GM12878 (cell line): Measurements from ENCODE around the gene C10orf88. TPM values are rescaled to one million over a fixed set of nuclear protein-coding genes. Genes with fewer than 3 reads are reported as not detected.

Source experiments
- ATAC-seq: fragments of 200-7000 bp; cut with Tn5 transposase; 3 replicates; pipeline ENCODE4 v1.9.1; 2020; ENCODE audit warnings: mild to moderate bottlenecking, moderate library complexity
- BruUV-seq: library from RNA; stranded (reverse); fragments of 400-500 nt; replicated peaks from 2 replicates; lab custom pipeline; 2021; lab: Mats Ljungman, UMichigan
- CTCF ChIA-PET: fragments of 300-600 bp; sonication (Branson Sonifier 250); formaldehyde crosslinking; extraction: SDS; loops from one replicate; lab custom pipeline; 2021; ENCODE audit warnings: inconsistent platforms; lab: Yijun Ruan, JAX
- POLR2A ChIA-PET: fragments of 350-600 bp; formaldehyde crosslinking; extraction: SDS; loops from one replicate; lab custom pipeline; 2021; ENCODE audit warnings: inconsistent platforms; lab: Charles Lee
- RAD21 ChIA-PET: fragments of 300-600 bp; sonication (Branson Sonifier 250); formaldehyde crosslinking; loops from one replicate; lab custom pipeline; 2023; ENCODE audit warnings: antibody characterized with exemption; ENCODE audit not compliant: unreplicated experiment; lab: Charles Lee
- SMC1A ChIA-PET: fragments of 300-600 bp; sonication (Branson Sonifier 250); formaldehyde crosslinking; loops from one replicate; lab custom pipeline; 2023; ENCODE audit not compliant: unreplicated experiment, uncharacterized antibody; lab: Charles Lee
- DNase-seq: peaks from one replicate; pipeline ENCODE4 v3.0.0-alpha.2; 2011; ENCODE audit warnings: low read depth, low spot score
- FAIRE-seq: peaks from 3 replicates; lab custom pipeline; 2011; peaks lifted over from hg19 to GRCh38; lab: Jason Lieb, UNC
- H2AFZ ChIP-seq: 2 replicates; pipeline ENCODE4 v1.6.0; 2011; ENCODE audit warnings: low read depth, low read length, control low read depth; ENCODE audit not compliant: control insufficient read depth
- H3K27ac ChIP-seq: 2 replicates; pipeline ENCODE4 v1.5.1; 2011; ENCODE audit warnings: control low read depth; ENCODE audit not compliant: control insufficient read depth, insufficient read depth
- H3K27me3 ChIP-seq, 2 experiments: replicated peaks in 1 of 2; 2 replicates each; pipeline versions ENCODE4 v1.6.0 to v1.6.1; 2011; ENCODE audit warnings: low read length in 1 of 2; ENCODE audit not compliant: control insufficient read depth in 2 of 2, insufficient read depth in 2 of 2
- H3K36me3 ChIP-seq, 2 experiments: 2 replicates each; pipeline ENCODE4 v1.5.1; 2011; ENCODE audit warnings: low read length in 1 of 2; ENCODE audit not compliant: control insufficient read depth in 2 of 2, insufficient read depth in 2 of 2
- H3K4me1 ChIP-seq: 2 replicates; pipeline ENCODE4 v1.6.1; 2011; ENCODE audit warnings: mild to moderate bottlenecking, low read length, moderate library complexity, mixed read lengths; ENCODE audit not compliant: control insufficient read depth, insufficient read depth
- H3K4me2 ChIP-seq: 2 replicates; pipeline ENCODE4 v1.6.0; 2011; ENCODE audit warnings: control low read depth; ENCODE audit not compliant: control insufficient read depth, insufficient read depth
- H3K4me3 ChIP-seq: fragments of 200-600 bp; sonication (generic); 2 replicates; pipeline ENCODE4 v1.5.1; 2016
- H3K79me2 ChIP-seq: 2 replicates; pipeline ENCODE4 v1.6.0; 2011; ENCODE audit warnings: low read length; ENCODE audit not compliant: control insufficient read depth, insufficient read depth
- H3K9ac ChIP-seq: 2 replicates; pipeline ENCODE4 v1.8.0; 2011; ENCODE audit warnings: low read length, control low read depth, mixed read lengths; ENCODE audit not compliant: control insufficient read depth, insufficient read depth
- H3K9me3 ChIP-seq: replicated peaks from 3 replicates; pipeline ENCODE4 v1.5.1; 2011; ENCODE audit warnings: mild to moderate bottlenecking, low read length; ENCODE audit not compliant: control insufficient read depth, insufficient read depth
- H4K20me1 ChIP-seq: 2 replicates; pipeline ENCODE4 v1.6.0; 2011; ENCODE audit not compliant: control insufficient read depth, insufficient read depth
- ATF2 ChIP-seq: IDR thresholded peaks from 2 replicates; pipeline ENCODE4 v1.6.1; 2012; ENCODE audit warnings: low read length, inconsistent platforms
- BACH1 ChIP-seq: fragments of 450-650 bp; IDR thresholded peaks from 2 replicates; pipeline ENCODE4 v1.6.1; 2017; ENCODE audit warnings: mild to moderate bottlenecking, borderline replicate concordance
- BMI1 ChIP-seq: fragments of 450-650 bp; IDR thresholded peaks from 2 replicates; pipeline ENCODE4 v1.6.1; 2016; ENCODE audit warnings: mild to moderate bottlenecking, moderate library complexity, borderline replicate concordance
- EP300 ChIP-seq, 2 experiments: fragments of 150-350 bp in 1 of 2; IDR thresholded peaks; 2 replicates each; pipeline ENCODE4 v1.6.1; 2011 to 2012; ENCODE audit warnings: low read depth in 2 of 2, low read length in 2 of 2, borderline replicate concordance in 1 of 2, improper control_type of control experiment in 1 of 2, inconsistent platforms in 1 of 2; ENCODE audit not compliant: control insufficient read depth in 1 of 2
- FOS ChIP-seq: IDR thresholded peaks from 3 replicates; pipeline ENCODE4 v1.6.1; 2011; ENCODE audit warnings: borderline replicate concordance; ENCODE audit not compliant: insufficient read length; ENCODE audit errors: extremely low read depth
- IKZF1 ChIP-seq: fragments of 450-650 bp; conservative IDR thresholded peaks from 2 replicates; pipeline ENCODE4 v1.6.1; 2017; ENCODE audit warnings: antibody characterized with exemption, mild to moderate bottlenecking
- IKZF2 ChIP-seq, 2 experiments: fragments of 450-650 bp; IDR thresholded peaks; 2 replicates each; pipeline ENCODE4 v1.6.1; 2017; ENCODE audit warnings: mild to moderate bottlenecking in 2 of 2, moderate library complexity in 2 of 2
- IRF3 ChIP-seq: fragments of 450-650 bp; IDR thresholded peaks from 2 replicates; pipeline ENCODE4 v1.6.1; 2014; ENCODE audit warnings: mild to moderate bottlenecking
- MAX ChIP-seq: IDR thresholded peaks from 2 replicates; pipeline ENCODE4 v1.6.1; 2012; ENCODE audit warnings: low read depth, low read length, improper control_type of control experiment
- MYC ChIP-seq: IDR thresholded peaks from 2 replicates; pipeline ENCODE4 v1.6.1; 2011; ENCODE audit warnings: mild to moderate bottlenecking, low read length, moderate library complexity, inconsistent platforms; ENCODE audit not compliant: insufficient read depth, insufficient replicate concordance, insufficient read length, severe bottlenecking
- SMAD5 ChIP-seq: IDR thresholded peaks from 2 replicates; pipeline ENCODE4 v1.6.1; 2016; ENCODE audit warnings: antibody characterized with exemption, low read depth
- TAF1 ChIP-seq: IDR thresholded peaks from 2 replicates; pipeline ENCODE4 v1.6.1; 2011; ENCODE audit warnings: mild to moderate bottlenecking, low read depth, low read length, borderline replicate concordance
- ZNF592 ChIP-seq: fragments of 450-650 bp; IDR thresholded peaks from 2 replicates; pipeline ENCODE4 v1.6.1; 2017; ENCODE audit warnings: mild to moderate bottlenecking, moderate library complexity
- WGBS: methylation state at CpG from one replicate; pipeline ENCODE4 v1.1.6; 2016; ENCODE audit warnings: low lambda C conversion rate; ENCODE audit not compliant: insufficient replicate concordance, insufficient coverage; ENCODE audit errors: missing lambda C conversion rate; 5-methylcytosine and 5-hydroxymethylcytosine counted together
- in situ Hi-C: fragments of 300-500 bp; cut with MboI; formaldehyde crosslinking; loops from 9 replicates; pipeline ENCODE4 v1.14.3; 2018; ENCODE audit warnings: mixed read lengths
- intact Hi-C: fragments of 100-400 bp; cut with micrococcal nuclease; formaldehyde crosslinking; loops from one replicate; pipeline ENCODE4 v1.14.2; 2022; ENCODE audit not compliant: unreplicated experiment
- polyA plus RNA-seq, 11 experiments: library from polyadenylated mRNA; depleted of rRNA in 4 of 11; unstranded in 6 of 11; stranded (reverse) in 5 of 11; fragments of >200 nt; fragmentation: Nextera tagmentation in 4 of 11; fragmentation: Illumina TruSeq in 1 of 11; extraction: Ambion mirVana in 4 of 11; extraction: Trizol in 1 of 11; gene quantifications; 1 replicate in 1 of 11; 2 replicates in 10 of 11; pipeline versions ENCODE4 v1.2.1 to v1.2.3, GENCODE V29; 2011 to 2016; ENCODE audit warnings: inconsistent platforms in 2 of 11, missing spikeins in 2 of 11, low read depth in 1 of 11
- total RNA-seq, 4 experiments: library from RNA; depleted of rRNA in 3 of 4; stranded (reverse); fragments of >200 nt in 3 of 4; fragmentation: Illumina TruSeq in 1 of 4; extraction: Trizol in 1 of 4; gene quantifications; 2 replicates each; pipeline versions ENCODE4 v1.2.1 to v1.2.3, GENCODE V29; 2013 to 2021

C10orf88 gene
- total and polyA plus RNA-seq, 10 of the 15 experiments (the other 5 are each of a cell fraction or from before 2014, with no cell fraction given), result 4.7 to 12.5 (median 8.5) TPM

- FAIRE-seq, result no peak
- Histone ChIP-seq H4K20me1 (no peaks in the 10 kb centered on the region; the same call in 1 of the 2 replicates), H3K36me3 (peaks cover 0 to 3% of the 10 kb centered on the region in 2 experiments; a peak in 1 of 4 replicates), H3K4me2 (no peak overlapping the region), H3K9ac (no peak overlapping the region), H3K4me3 (no peak overlapping the region), H3K27ac (no peak overlapping the region), H3K79me2 (peaks cover 56% of the 10 kb centered on the region), H3K4me1 (peaks cover 29% of the 10 kb centered on the region), H3K9me3 (no peaks in the 10 kb centered on the region), H3K27me3 (no peaks in the 10 kb centered on the region), H2AFZ (no peak overlapping the region)
- CTCF ChIA-PET, result no interaction called here
- DNase-seq, result no peak
- no peak for ATAC-seq
- SMC1A ChIA-PET, result no interaction called here
- RAD21 ChIA-PET, result no interaction called here
- TF ChIP-seq ATF2 (no peak), BACH1 (no peak), IKZF2 (IDR thresholded peaks at IDR 0.05) (no peak), TAF1 (no peak), IKZF1 (no peak), SMAD5 (no peak), BMI1 (no peak), MYC (no peak), MAX (no peak), ZNF592 (no peak), EP300 (IDR thresholded peaks at IDR 0.05; ENCODE audit: borderline replicate concordance in 1 of 2, control insufficient read depth in 1 of 2, low read depth in 2 of 2, low read length in 2 of 2) (no peak), IRF3 (no peak), FOS (no peak)
- intact Hi-C loops, result no loop called here
- whole genome bisulfite sequencing, result 100% methylated on average over 2 of the region's 2 CpGs
- BruUV-seq, result no TSS peak
- POLR2A ChIA-PET, result no interaction called here
- in situ Hi-C loops, result no loop called here
Observed at GRCh38 chr10:123001370-123001769, 47.3 kb upstream of the C10orf88 start.
